NCI-H187 treated with DMSO at 0.1 percent for 48 hours (cell line): Measurements from ENCODE around the gene PLOD3.

Source experiments
- DNase-seq: peaks from one replicate; lab custom pipeline; 2025; lab: John Stamatoyannopoulos, UW

PLOD3 gene

GRCh38 chr7:101180130-101180755 lies 37.1 kb downstream of the PLOD3 start, which contains the start of gene NAT16:
Gene NAT16, minus strand, starts transcription at chr7:101180293. Its CDS starts 5,486 bp downstream, at chr7:101174807.
- DNase-seq = no peak

GRCh38 chr7:101179713-101180112 lies 37.7 kb downstream of the PLOD3 start:
- DNase-seq = no peak

GRCh38 chr7:101179117-101179516 lies 38.3 kb downstream of the PLOD3 start:
- DNase-seq = peak; percentile 68

DNA sequence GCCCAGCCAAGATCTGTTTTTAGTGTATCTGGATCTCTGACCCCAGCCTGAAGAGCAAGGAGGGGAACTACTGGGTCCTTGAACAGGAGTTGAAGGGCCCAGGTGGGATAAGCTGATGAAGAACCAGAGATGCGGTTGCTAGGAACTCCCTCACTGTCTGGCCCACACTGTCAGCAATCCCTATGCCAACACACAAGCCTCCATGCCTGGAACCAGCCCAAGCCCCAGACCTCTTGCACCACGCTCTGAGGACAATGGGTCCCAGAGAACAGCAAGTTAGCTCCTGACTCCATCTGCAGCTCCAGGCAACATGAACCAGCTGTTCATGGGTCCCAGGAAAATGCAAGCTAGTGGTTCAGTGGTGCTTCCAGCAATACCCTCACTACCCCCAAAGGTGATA lies 39.7 kb downstream of the PLOD3 start:
- DNase-seq = no peak

DNA sequence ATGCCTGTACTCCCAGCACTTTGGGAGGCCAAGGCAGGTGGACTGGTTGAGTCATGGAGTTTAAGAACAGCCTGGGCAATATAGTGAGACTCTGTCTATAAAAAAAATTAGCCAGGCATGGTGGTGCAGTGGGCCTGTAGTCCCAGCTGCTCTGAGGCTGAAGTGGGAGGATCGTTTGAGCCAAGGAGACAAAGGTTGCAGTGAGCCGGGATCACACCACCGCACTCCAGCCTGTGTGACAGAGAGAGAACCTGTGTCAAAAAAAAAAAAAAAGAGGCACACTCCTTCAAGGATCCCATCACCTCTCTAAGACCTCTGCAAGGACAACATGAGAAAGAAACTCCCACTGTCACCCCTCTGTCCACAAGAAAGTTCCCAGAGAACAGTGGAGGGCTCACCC lies 41.7 kb downstream of the PLOD3 start:
- DNase-seq = no peak

- no peak for DNase-seq
Measured at GRCh38 chr7:101174322-101174854, 43.0 kb downstream of the PLOD3 start.

DNA sequence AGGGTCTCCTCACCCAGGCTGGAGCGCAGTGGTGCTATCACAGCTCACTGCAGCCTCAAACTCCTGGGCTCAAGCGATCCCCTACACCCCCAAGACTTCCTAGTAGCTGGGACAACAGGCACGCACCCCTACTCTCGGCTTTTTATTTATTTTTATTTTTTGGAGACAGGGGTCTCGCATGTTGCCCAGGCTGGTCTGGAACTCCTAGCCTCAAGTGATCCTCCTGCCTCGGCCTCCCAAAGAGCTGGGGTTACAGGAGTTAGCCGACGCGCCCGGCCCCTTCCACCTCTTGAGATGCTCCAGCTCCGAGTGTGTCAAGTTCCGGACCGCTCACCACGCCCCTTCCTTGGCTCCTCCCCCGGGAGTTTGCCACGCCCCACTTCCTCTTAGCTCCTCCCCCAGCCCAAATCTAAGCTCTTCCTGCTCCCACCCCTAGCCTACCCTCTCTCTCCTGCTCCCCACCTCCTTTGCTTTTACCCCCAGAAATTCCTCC lies 43.6 kb downstream of the PLOD3 start:
- DNase-seq = no peak

DNA sequence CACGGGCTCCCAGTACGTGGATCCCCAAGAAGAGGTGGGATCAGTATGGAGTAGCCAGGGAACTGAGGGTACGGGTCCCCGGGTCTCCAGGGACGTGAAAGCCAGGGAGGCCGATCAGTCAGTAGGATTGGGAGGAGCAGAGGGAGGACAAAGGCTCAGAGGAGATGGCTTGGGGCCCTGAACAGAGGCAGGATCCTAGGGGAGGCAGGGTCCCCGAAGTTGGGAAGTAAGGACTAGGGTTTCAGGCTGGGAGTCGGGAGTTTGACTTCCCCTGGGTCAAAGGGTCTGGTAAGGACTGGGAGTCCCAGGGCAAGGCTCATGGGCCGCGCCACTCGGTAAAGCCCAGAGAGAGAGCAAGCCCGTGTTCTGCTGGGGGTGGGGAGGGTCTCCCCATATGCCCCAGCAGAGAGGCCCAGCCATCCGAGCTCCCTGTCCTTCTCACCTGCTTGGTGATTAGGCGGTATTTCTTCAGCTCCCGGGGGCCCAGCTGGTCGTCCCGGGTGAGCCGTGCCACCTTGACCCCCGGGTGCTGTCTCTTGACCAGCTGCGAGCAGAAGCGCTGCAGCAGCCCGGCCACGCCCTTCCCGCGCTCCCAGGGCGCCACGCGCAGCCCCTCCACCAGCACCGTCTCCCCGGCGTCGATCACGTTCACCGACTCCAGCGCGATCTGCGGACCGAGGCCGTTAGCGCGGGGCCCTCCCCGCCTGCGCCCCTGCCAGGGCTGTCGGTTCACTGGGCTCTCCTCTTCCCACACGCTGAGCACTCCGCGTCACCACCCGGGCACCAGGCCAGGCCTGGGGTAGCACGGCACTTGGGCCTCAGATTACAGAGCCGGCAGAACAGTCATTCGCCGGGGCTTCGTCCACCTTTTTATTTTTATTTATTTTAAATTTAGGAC lies 44.3 kb downstream of the PLOD3 start:
- DNase-seq = no peak

DNA sequence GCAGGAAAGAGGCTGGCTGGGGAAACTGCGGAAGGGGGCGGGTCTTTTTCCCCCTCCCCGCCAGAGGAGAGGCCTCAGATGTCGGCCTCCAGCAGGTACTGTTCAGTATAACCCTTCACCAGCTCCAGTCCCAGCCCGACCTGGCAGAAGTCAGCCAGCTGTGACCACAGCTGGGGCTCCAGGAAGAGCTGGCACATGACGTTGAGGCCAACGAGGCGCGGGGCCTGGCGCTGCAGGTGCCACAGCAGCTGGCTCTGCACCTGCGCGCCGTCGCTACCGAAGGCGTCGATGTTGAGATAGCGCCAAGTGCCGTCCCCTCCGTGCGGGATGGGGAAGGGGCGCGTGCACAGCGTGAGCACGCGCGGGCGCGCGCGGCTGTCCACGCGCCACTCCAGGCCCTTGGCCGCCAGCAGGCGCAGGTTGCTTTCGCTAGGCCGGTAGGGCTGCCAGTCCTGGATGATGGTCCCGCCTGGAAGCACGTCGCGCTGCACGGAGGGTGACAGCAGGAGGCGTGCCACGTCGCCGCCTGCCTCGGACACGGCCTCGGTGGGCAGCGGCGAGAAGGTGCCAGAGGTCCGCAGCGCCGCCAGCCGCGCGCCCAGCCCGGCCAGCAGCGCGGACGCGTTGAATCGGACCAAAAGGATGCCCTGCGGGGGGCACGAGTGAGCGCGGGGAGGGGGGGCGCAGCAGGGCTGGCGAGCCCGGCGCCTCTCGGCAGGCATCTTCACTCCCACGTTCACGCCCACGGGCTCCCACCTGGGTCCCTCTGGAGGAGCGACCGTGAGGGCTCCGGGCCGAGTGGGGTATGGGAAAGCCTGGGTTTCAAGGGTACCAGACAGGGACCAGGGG lies 45.2 kb downstream of the PLOD3 start:
- peak; percentile 40 for DNase-seq

DNA sequence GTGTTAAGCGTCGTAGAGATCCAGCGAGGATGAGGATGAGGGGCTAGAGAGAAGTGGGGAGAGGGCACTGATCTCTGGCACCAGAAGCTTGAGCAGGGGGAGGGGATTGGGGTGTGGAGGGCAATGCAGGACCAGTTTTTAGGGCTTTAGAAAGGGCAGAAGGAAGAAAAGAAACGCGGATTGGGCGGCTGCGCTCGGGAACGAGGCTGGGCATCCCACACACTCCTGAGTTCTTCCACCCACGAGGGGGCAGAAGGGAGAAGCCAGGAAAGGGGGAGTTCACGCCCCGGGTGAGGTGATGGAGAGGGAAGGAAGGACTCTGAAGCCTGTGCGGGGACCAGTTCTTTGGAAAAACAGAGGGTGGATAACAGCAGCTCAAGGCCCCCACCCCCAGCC lies 45.9 kb downstream of the PLOD3 start:
- no peak for DNase-seq

DNA sequence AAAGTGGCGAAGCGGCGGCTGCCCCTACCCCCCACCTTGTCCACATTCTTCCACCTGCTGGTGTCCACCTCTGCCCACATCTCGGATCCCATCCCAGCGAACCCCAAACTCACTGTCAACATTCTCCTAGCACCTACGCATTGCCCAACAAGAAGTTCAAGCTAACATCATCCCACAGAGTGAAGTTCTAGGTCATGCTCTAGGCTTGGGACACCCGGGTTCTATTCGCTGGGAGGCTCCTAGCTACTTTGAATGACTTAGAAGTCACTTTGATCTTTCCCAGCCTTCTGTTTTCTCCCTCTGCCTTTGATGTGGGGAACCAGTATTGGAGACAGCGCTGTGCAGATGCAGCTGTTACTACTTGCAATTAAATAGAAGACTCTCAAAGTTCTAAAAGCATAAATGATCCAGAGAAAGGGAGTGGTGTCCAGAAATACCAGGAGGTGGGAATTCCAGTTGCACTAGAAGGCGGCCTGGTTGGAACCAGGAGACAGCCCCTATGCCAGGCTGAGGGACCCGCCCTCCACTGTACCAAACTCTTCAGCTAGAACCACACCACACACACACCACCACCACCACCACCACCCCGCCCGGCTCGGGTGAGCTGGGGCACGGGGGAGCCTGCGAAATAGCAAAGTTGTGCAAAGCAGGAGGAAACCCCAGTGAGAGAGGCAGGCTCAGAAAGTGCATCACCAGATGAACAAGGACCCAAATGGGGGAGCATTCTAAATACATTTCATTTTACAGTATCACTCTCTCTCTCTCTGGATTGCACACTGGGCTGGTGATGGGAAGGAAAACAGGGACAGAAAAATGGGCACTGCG lies 46.6 kb downstream of the PLOD3 start:
- DNase-seq = no peak

GRCh38 chr7:101169838-101170551 lies 47.4 kb downstream of the PLOD3 start:
- no peak for DNase-seq

DNA sequence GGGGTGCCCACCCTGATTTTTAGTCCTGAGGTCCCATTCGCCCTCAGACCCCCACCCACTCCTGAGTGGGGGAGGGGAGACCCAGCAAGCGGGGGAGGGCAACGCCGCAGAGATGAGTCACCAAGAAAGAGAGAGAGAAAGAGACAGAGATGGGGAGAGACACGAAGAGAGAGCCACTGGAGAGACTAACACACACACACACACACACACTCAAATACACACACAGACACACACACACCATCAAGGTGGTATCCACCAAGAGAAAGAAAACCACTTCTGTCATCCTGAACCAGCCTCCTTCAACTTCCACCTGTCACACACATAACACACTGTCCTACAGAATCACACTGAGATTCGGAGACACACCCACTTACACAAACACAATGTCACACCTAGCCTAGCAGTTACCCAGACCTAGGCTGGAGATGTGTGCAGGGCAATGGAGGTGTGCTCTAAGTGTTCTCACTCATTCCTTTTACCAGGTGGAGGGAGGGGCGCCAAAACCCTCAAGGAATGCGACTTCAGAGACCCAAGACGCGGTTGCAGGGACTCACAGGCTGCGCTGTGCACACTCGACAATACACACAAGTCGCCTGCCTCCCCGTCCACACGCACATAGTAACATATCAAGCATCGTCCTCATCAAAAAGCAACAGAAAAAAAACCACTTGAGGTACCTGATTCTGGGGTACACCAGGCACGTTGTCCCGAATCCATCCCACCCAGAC lies 48.1 kb downstream of the PLOD3 start:
- no peak for DNase-seq

GRCh38 chr7:101168412-101169049 lies 48.9 kb downstream of the PLOD3 start:
- no peak for DNase-seq

- DNase-seq = no peak
Measured at GRCh38 chr7:101167645-101168411, 49.6 kb downstream of the PLOD3 start.

DNA sequence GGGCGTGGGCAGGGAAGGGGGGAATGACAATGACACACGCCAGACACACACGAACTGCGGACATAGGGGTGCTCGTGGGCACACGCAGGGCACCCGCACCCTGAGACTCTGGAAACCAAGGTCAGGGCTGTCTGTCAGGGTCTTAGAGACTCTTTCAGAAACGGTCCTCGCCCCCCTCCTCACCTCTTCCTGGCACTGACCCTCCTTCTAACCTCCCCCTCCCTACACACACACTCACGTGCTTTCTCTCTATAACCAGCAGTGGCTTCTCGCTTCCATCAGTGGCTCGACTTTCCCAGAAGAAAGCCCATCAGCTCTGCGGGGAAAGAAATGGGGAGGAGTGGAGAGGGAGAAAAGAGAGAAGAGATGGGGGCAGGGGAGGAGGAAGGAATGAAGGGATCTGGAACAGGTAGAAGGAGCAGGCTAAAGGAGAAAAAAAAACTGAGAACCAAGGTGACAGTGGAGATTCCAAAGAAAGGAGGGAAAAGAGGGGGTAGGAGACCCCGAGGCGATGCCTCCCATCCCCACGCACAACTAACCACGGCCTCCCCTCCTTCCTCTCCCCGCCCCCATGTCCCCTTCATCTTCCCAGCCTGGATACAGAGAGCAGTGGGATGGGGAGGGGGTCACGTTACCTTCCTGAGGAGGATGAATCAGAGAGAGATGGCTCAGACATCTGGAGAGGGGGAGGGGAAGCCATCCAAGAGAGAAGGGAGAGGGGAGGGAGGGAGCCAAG lies 50.3 kb downstream of the PLOD3 start:
- peak; percentile 33 for DNase-seq

DNA sequence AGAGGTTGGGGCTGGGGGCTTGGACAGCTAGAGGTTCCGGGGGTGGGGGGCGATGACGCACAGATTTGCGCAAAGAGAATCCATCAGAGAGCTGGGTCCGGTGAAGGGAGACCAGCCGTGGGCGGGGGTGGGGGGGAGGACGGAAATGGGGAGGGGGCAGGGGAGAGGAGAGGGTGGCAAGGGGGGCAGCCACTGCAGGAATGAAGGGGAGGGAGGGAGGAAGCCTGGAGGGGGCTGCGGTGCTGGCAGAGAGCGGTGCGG lies 50.8 kb downstream of the PLOD3 start:
- no peak for DNase-seq
